RWPE1 (cell line): ENCODE data around the gene NELFE.
"Not testable (repeated sequence)": the region's sequence is repeated elsewhere in the genome, so short reads cannot be mapped to it uniquely, and the experiment has no call there.

Experiments
- CTCF ChIA-PET: fragments of 350-600 bp; sonication (Branson Sonifier 250); formaldehyde crosslinking; extraction: SDS; loops from one replicate; lab custom pipeline; 2021; lab: Yijun Ruan, JAX
- POLR2A ChIA-PET: fragments of 400-600 bp; formaldehyde crosslinking; extraction: SDS; loops from one replicate; lab custom pipeline; 2020; ENCODE audit warnings: antibody characterized with exemption; ENCODE audit not compliant: low non-redundant PET; lab: Yijun Ruan, JAX
- DNase-seq: peaks from one replicate; pipeline ENCODE4 v3.0.0; 2012; ENCODE audit warnings: low spot score
- H3K27ac ChIP-seq: fragments of 450-650 bp; 2 replicates; pipeline ENCODE4 v1.5.1; 2017
- CTCF ChIP-seq: fragments of 450-650 bp; conservative IDR thresholded peaks from 2 replicates; pipeline ENCODE4 v1.5.1; 2017; ENCODE audit warnings: low read depth, mild to moderate bottlenecking

Gene NELFE

DNA sequence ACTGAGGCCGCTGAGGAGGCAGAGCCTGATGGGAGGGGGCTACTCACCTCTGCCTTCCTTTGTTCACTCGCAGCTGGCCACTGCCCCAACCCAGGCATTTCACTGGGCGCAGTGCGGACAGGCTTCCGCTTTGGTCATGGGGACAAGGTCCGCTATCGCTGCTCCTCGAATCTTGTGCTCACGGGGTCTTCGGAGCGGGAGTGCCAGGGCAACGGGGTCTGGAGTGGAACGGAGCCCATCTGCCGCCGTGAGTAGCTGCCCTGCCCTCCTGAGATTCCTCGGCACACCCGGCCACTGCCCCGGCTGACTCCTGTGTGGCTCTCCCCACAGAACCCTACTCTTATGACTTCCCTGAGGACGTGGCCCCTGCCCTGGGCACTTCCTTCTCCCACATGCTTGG, 25.2 kb downstream of the NELFE start:
- DNase-seq = no peak
- POLR2A ChIA-PET = no interaction called here
- no peak for TF ChIP-seq CTCF

DNA sequence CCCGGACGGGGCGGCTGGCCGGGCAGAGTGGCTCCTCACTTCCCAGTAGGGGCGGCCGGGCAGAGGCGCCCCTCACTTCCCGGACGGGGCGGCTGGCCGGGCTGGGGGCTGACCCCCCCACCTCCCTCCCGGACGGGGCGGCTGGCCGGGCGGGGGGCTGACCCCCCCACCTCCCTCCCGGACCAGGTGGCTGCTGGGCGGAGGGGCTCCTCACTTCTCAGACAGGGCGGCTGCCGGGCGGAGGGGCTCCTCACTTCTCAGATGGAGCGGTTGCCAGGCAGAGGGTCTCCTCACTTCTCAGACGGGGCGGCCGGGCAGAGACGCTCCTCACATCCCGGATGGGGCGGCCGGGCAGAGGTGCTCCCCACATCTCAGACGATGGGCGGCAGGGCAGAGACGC, 26.6 kb downstream of the NELFE start:
- CTCF ChIA-PET, H3K27ac ChIP-seq, DNase-seq, POLR2A ChIA-PET: not testable (repeated sequence)

More for the DNA sequence above, 25.2 kb downstream of the NELFE start:
- CTCF ChIA-PET = interaction anchor here (0.5 to 0.8 kb wide), 3 partner anchors 18 to 1451 kb away, joined by 3 to 5 read pairs (median 3); no protein-coding TSS in a partner anchor
- H3K27ac ChIP-seq = no peak overlapping the region

- DNase-seq = no peak
- CTCF ChIA-PET = no interaction called here
- H3K27ac ChIP-seq = no peak overlapping the region
- TF ChIP-seq CTCF = no peak
- POLR2A ChIA-PET = no interaction called here
Observed at GRCh38 chr6:31930962-31931361, 27.8 kb downstream of the NELFE start.

DNA sequence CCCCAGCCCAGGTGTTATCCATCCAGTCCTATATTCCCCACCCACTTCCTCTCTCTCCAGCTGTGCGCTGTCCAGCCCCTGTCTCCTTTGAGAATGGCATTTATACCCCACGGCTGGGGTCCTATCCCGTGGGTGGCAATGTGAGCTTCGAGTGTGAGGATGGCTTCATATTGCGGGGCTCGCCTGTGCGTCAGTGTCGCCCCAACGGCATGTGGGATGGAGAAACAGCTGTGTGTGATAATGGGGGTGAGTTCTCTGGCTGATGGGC, 30.2 kb downstream of the NELFE start:
- no peak for TF ChIP-seq CTCF
- no peak overlapping the region for H3K27ac ChIP-seq
- POLR2A ChIA-PET = no interaction called here
- CTCF ChIA-PET = no interaction called here
- DNase-seq = no peak

GRCh38 chr6:31927863-31928671, 30.7 kb downstream of the NELFE start:
- H3K27ac ChIP-seq = no peak overlapping the region
- CTCF ChIA-PET = no interaction called here
- TF ChIP-seq CTCF = no peak
- no peak for DNase-seq
- POLR2A ChIA-PET = no interaction called here

- no peak for DNase-seq
- no peak for TF ChIP-seq CTCF
- CTCF ChIA-PET = no interaction called here
- H3K27ac ChIP-seq = no peak within 1 kb of the TSS
- POLR2A ChIA-PET = no interaction called here
Observed at GRCh38 chr6:31927242-31927862, 31.4 kb downstream of the NELFE start, which contains the start of gene C2. Gene C2 (plus strand): TSS chr6:31927717. CDS start chr6:31927753, 36 bp downstream.

- no peak for DNase-seq
- ChIA-PET CTCF (interaction anchor here (0.6 to 1.6 kb wide), 2 partner anchors 21 to 28 kb away, joined by 4 to 6 read pairs; no protein-coding TSS in a partner anchor), POLR2A (interaction anchor here (0.6 kb wide), 1 partner anchor 30 kb away, joined by 3 read pairs; no protein-coding TSS in a partner anchor)
- H3K27ac ChIP-seq = no peak overlapping the region
- TF ChIP-seq CTCF = no peak
Observed at GRCh38 chr6:31922942-31923341, 35.8 kb downstream of the NELFE start.
